HG02938 (cell line): ENCODE data around the gene KANSL1.

ENCODE experiments used
- ATAC-seq: cut with Tn5 transposase; IDR thresholded peaks from one replicate; pipeline ENCODE4 v1.9.1; 2021; ENCODE audit warnings: mild to moderate bottlenecking, moderate library complexity; ENCODE audit not compliant: unreplicated experiment

KANSL1 gene

GRCh38 chr17:46002973-46003316, 190.3 kb downstream of the KANSL1 start:
- no peak for ATAC-seq

GRCh38 chr17:46002311-46002972, 190.8 kb downstream of the KANSL1 start:
- ATAC-seq: peak; percentile 62

GRCh38 chr17:46001390-46002310, 191.6 kb downstream of the KANSL1 start:
- no peak for ATAC-seq

- no peak for ATAC-seq
Measured at GRCh38 chr17:46000757-46001156, 192.5 kb downstream of the KANSL1 start.

GRCh38 chr17:46000292-46000691, 192.9 kb downstream of the KANSL1 start:
- no peak for ATAC-seq

GRCh38 chr17:45999900-46000290, 193.3 kb downstream of the KANSL1 start:
- ATAC-seq: no peak

- no peak for ATAC-seq
Measured at GRCh38 chr17:45998987-45999899, 194.0 kb downstream of the KANSL1 start, which contains the start of gene STH. Gene STH, plus strand, starts transcription at chr17:45999250. Its CDS starts 30 bp downstream, at chr17:45999280.

GRCh38 chr17:45997624-45998023, 195.6 kb downstream of the KANSL1 start:
- ATAC-seq: no peak

- no peak for ATAC-seq
Measured at GRCh38 chr17:45997166-45997565, 196.1 kb downstream of the KANSL1 start.

- no peak for ATAC-seq
Measured at GRCh38 chr17:45996282-45996937, 196.8 kb downstream of the KANSL1 start.

- no peak for ATAC-seq
Measured at GRCh38 chr17:45995627-45996270, 197.5 kb downstream of the KANSL1 start.

- no peak for ATAC-seq
Measured at GRCh38 chr17:45994987-45995386, 198.2 kb downstream of the KANSL1 start.

GRCh38 chr17:45993962-45994627, 199.1 kb downstream of the KANSL1 start:
- ATAC-seq: no peak

- no peak for ATAC-seq
Measured at GRCh38 chr17:45992904-45993303, 200.3 kb downstream of the KANSL1 start.

- no peak for ATAC-seq
Measured at GRCh38 chr17:45992175-45992574, 201.1 kb downstream of the KANSL1 start.

- ATAC-seq: no peak
Measured at GRCh38 chr17:45991341-45991740, 201.9 kb downstream of the KANSL1 start.

GRCh38 chr17:45990886-45991285, 202.3 kb downstream of the KANSL1 start:
- no peak for ATAC-seq

GRCh38 chr17:45989759-45990158, 203.5 kb downstream of the KANSL1 start:
- ATAC-seq: no peak

GRCh38 chr17:45987706-45988105, 205.5 kb downstream of the KANSL1 start:
- no peak for ATAC-seq

GRCh38 chr17:45986056-45986455, 207.2 kb downstream of the KANSL1 start:
- ATAC-seq: no peak
